HepG2 (cell line): ENCODE results near the gene CLDN7. TPM values are rescaled to one million over a fixed set of nuclear protein-coding genes. Genes with fewer than 3 reads are reported as not detected.

ENCODE experiments used
- ATAC-seq: fragments of 200-7000 bp; cut with Tn5 transposase; 3 replicates; pipeline ENCODE4 v1.9.1; 2020; ENCODE audit warnings: mild to moderate bottlenecking, moderate library complexity
- BruUV-seq: library from RNA; stranded (reverse); fragments of 400-500 nt; replicated peaks from 2 replicates; lab custom pipeline; 2021; lab: Mats Ljungman, UMichigan
- CTCF ChIA-PET: fragments of 300-600 bp; formaldehyde crosslinking; extraction: SDS; loops from one replicate; lab custom pipeline; 2021; ENCODE audit warnings: low total read pairs, inconsistent platforms, low intra/inter-chr PET ratio; lab: Yijun Ruan, JAX
- POLR2A ChIA-PET: fragments of 350-600 bp; sonication (Branson Sonifier 250); formaldehyde crosslinking; loops from one replicate; lab custom pipeline; 2020; ENCODE audit warnings: antibody characterized with exemption, inconsistent platforms; lab: Yijun Ruan, JAX
- DNase-seq: peaks from one replicate; pipeline ENCODE4 v3.0.0-alpha.2; 2015; ENCODE audit warnings: low spot score
- FAIRE-seq: peaks from 3 replicates; lab custom pipeline; 2011; peaks lifted over from hg19 to GRCh38; lab: Jason Lieb, UNC
- H2AFZ ChIP-seq: one replicate; pipeline ENCODE4 v1.6.1; 2011; ENCODE audit warnings: low read length, inconsistent platforms
- H3K27ac ChIP-seq: fragments of 300-600 bp; 3 replicates; pipeline ENCODE4 v1.8.0; 2011; ENCODE audit warnings: mixed run types, mild to moderate bottlenecking, mixed read lengths, low read length, inconsistent platforms; ENCODE audit not compliant: insufficient read depth; ENCODE audit errors: extremely low read length
- H3K27me3 ChIP-seq, 2 experiments: fragments of 200-600 bp in 1 of 2; 2 replicates in 1 of 2; 3 replicates in 1 of 2; pipeline versions ENCODE4 v1.6.0 to v1.8.0; 2011; ENCODE audit warnings: low read length in 2 of 2, mild to moderate bottlenecking in 2 of 2, moderate library complexity in 2 of 2, inconsistent platforms in 1 of 2; ENCODE audit not compliant: insufficient read depth in 2 of 2, control insufficient read depth in 1 of 2
- H3K36me3 ChIP-seq, 2 experiments: fragments of 200-600 bp in 1 of 2; replicated peaks in 1 of 2; 2 replicates in 1 of 2; 3 replicates in 1 of 2; pipeline versions ENCODE4 v1.5.1 to v1.8.0; 2011; ENCODE audit warnings: low read length in 2 of 2, inconsistent platforms in 1 of 2; ENCODE audit not compliant: insufficient read depth in 2 of 2, control insufficient read depth in 1 of 2
- H3K4me1 ChIP-seq: 2 replicates; pipeline ENCODE4 v1.5.1; 2012; ENCODE audit warnings: low read length, inconsistent platforms; ENCODE audit not compliant: insufficient read depth
- H3K4me2 ChIP-seq: 2 replicates; pipeline ENCODE4 v1.6.0; 2011; ENCODE audit warnings: low read depth, low read length, inconsistent platforms
- H3K4me3 ChIP-seq, 3 experiments: fragments of 200-600 bp in 1 of 3; sonication (generic), shearing (Covaris generic) in 1 of 3; replicated peaks in 1 of 3; 2 replicates each; pipeline ENCODE4 v1.5.1; 2011 to 2016; ENCODE audit warnings: low read length in 3 of 3, inconsistent platforms in 2 of 3, low read depth in 2 of 3, mild to moderate bottlenecking in 2 of 3, control low read depth in 1 of 3, mixed read lengths in 1 of 3; ENCODE audit not compliant: insufficient read depth in 1 of 3
- H3K79me2 ChIP-seq: one replicate; pipeline ENCODE4 v1.6.1; 2011; ENCODE audit warnings: low read length, inconsistent platforms; ENCODE audit not compliant: insufficient read depth
- H3K9ac ChIP-seq: 2 replicates; pipeline ENCODE4 v1.6.0; 2011; ENCODE audit warnings: mild to moderate bottlenecking, low read depth, low read length, inconsistent platforms; ENCODE audit not compliant: insufficient read depth
- H3K9me3 ChIP-seq: 2 replicates; pipeline ENCODE4 v1.5.1; 2012; ENCODE audit warnings: mild to moderate bottlenecking, low read length
- H4K20me1 ChIP-seq: 2 replicates; pipeline ENCODE4 v1.6.0; 2011; ENCODE audit warnings: inconsistent platforms, mild to moderate bottlenecking, low read length, moderate library complexity; ENCODE audit not compliant: insufficient read depth
- AGO1 ChIP-seq: fragments of 200-400 bp; formaldehyde crosslinking; IDR thresholded peaks from 2 replicates; pipeline ENCODE4 v1.6.1; 2017; ENCODE audit warnings: mild to moderate bottlenecking, low read depth, low read length, moderate library complexity; ENCODE audit not compliant: poor library complexity, severe bottlenecking
- AGO2 ChIP-seq: fragments of 200-400 bp; formaldehyde crosslinking; optimal IDR thresholded peaks from 2 replicates; pipeline ENCODE3; 2017; ENCODE audit warnings: mild to moderate bottlenecking, low read depth, low read length, moderate library complexity
- ATAD3A ChIP-seq: sonication (generic); formaldehyde crosslinking; IDR thresholded peaks from 2 replicates; pipeline ENCODE4 v1.4.0; 2020; ENCODE audit warnings: missing genetic modification reagents
- MYC ChIP-seq: sonication (generic); formaldehyde crosslinking; IDR thresholded peaks from 2 replicates; pipeline ENCODE4 v1.9.0; 2021; ENCODE audit warnings: missing genetic modification reagents, borderline replicate concordance
- POLR2G ChIP-seq: fragments of 200-400 bp; formaldehyde crosslinking; IDR thresholded peaks from 2 replicates; pipeline ENCODE4 v1.6.1; 2018; ENCODE audit warnings: mild to moderate bottlenecking, low read depth, low read length, moderate library complexity
- RBFOX2 ChIP-seq: fragments of 200-400 bp; formaldehyde crosslinking; IDR thresholded peaks from 2 replicates; pipeline ENCODE4 v1.6.1; 2017; ENCODE audit warnings: low read depth, mild to moderate bottlenecking, low read length
- U2AF2 ChIP-seq: fragments of 200-400 bp; formaldehyde crosslinking; IDR thresholded peaks from 2 replicates; pipeline ENCODE4 v1.6.1; 2017; ENCODE audit warnings: low read depth, mild to moderate bottlenecking, low read length
- ZBTB7B ChIP-seq: sonication (generic); formaldehyde crosslinking; IDR thresholded peaks from 2 replicates; pipeline ENCODE4 v1.4.0; 2020; ENCODE audit warnings: missing genetic modification reagents
- WGBS: methylation state at CpG from one replicate; pipeline ENCODE4 v1.1.6; 2017; ENCODE audit warnings: low lambda C conversion rate; 5-methylcytosine and 5-hydroxymethylcytosine counted together
- in situ Hi-C: cut with HindIII; loops from 2 replicates; pipeline ENCODE4 v1.10.0; 2017; ENCODE audit warnings: low pct_unique_long_range_greater_than_20kb; ENCODE audit not compliant: extremely low pct_ligation_motif_present
- intact Hi-C: fragments of 100-400 bp; cut with micrococcal nuclease; formaldehyde crosslinking; loops from one replicate; pipeline ENCODE4 v1.10.0; 2022; ENCODE audit not compliant: unreplicated experiment
- polyA plus RNA-seq, 8 experiments: library from polyadenylated mRNA; depleted of rRNA in 3 of 8; stranded (reverse) in 7 of 8; unstranded in 1 of 8; fragments of >200 nt; fragmentation: Illumina TruSeq in 4 of 8; extraction: Trizol in 4 of 8; gene quantifications; 2 replicates each; pipeline versions ENCODE4 v1.2.1 to v1.2.3, GENCODE V29; 2011 to 2016; ENCODE audit warnings: low read depth in 4 of 8, missing spikeins in 1 of 8, mixed read lengths in 1 of 8; ENCODE audit not compliant: insufficient read depth in 1 of 8
- total RNA-seq, 5 experiments: library from RNA; depleted of rRNA; stranded (reverse); fragments of >200 nt; fragmentation: Illumina TruSeq; extraction: Trizol; gene quantifications; 2 replicates each; pipeline ENCODE4 v1.2.3, GENCODE V29; 2016; ENCODE audit warnings: low read depth in 1 of 5
- TF ChIP-seq, protein P1 (sequence below): sonication (generic); formaldehyde crosslinking; IDR thresholded peaks from 2 replicates; pipeline ENCODE4 v1.5.1; 2020; ENCODE audit warnings: mild to moderate bottlenecking, missing genetic modification reagents, borderline replicate concordance
- TF ChIP-seq, protein P2 (sequence below), 2 experiments: sonication (generic) in 1 of 2; formaldehyde crosslinking in 1 of 2; IDR thresholded peaks; 2 replicates each; pipeline versions ENCODE4 v1.5.1 to v1.6.1; 2011 to 2020; ENCODE audit warnings: borderline replicate concordance in 1 of 2, low read depth in 1 of 2, low read length in 1 of 2, mild to moderate bottlenecking in 1 of 2, missing genetic modification reagents in 1 of 2, moderate library complexity in 1 of 2
- TF ChIP-seq, protein P3 (sequence below): sonication (generic); formaldehyde crosslinking; IDR thresholded peaks from 2 replicates; pipeline ENCODE4 v1.8.1; 2023; ENCODE audit warnings: missing genetic modification reagents, mild to moderate bottlenecking, borderline replicate concordance

CLDN7 gene
- total and polyA plus RNA-seq, 2 of the 13 experiments (the other 11 are each of a cell fraction or from before 2014, with no cell fraction given) = not detected

DNA sequence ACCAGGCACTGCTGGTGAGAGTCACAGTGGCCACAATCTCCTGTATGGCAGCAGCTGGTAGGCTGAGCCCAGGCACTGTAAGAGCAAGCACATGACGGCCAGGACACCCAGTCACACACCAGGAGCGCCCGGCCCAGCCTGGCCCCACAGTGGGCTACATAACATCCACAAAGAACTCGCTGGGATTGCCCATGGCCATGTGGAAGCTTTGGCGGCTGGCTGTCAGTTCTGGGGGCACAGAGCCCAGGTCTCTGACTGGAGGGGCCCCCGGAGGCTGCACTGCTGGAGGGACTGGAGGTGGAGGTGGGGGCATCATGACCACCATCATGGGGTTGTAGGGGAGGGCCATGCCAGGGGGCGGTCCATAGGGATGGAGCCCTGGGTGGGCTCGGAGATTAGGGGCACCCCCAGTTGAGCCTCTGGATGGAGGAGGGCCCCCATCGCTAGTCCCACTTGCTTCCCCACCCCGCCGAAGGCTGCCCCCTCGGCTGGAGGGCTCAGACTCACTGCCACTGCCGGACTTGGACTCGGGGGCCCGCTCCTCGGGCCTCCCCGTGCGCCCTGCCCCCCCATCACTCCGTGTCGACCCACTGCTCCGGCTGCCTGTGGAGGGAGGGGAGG, 36.5 kb downstream of the CLDN7 start:
- H3K4me1 ChIP-seq = peaks cover 16% of the 10 kb centered on the region
- BruUV-seq = no TSS peak
- TF ChIP-seq ZBTB7B (no peak), POLR2G (peak; percentile 37; the same call in 1 of the 2 replicates), U2AF2 (no peak), ATAD3A (CRISPR knock-in tag) (no peak), RBFOX2 (peak; percentile 69), MYC (CRISPR knock-in tag) (no peak), AGO1 (peak; percentile 82), AGO2 (peak; percentile 92)
- TF ChIP-seq, protein P1, sequence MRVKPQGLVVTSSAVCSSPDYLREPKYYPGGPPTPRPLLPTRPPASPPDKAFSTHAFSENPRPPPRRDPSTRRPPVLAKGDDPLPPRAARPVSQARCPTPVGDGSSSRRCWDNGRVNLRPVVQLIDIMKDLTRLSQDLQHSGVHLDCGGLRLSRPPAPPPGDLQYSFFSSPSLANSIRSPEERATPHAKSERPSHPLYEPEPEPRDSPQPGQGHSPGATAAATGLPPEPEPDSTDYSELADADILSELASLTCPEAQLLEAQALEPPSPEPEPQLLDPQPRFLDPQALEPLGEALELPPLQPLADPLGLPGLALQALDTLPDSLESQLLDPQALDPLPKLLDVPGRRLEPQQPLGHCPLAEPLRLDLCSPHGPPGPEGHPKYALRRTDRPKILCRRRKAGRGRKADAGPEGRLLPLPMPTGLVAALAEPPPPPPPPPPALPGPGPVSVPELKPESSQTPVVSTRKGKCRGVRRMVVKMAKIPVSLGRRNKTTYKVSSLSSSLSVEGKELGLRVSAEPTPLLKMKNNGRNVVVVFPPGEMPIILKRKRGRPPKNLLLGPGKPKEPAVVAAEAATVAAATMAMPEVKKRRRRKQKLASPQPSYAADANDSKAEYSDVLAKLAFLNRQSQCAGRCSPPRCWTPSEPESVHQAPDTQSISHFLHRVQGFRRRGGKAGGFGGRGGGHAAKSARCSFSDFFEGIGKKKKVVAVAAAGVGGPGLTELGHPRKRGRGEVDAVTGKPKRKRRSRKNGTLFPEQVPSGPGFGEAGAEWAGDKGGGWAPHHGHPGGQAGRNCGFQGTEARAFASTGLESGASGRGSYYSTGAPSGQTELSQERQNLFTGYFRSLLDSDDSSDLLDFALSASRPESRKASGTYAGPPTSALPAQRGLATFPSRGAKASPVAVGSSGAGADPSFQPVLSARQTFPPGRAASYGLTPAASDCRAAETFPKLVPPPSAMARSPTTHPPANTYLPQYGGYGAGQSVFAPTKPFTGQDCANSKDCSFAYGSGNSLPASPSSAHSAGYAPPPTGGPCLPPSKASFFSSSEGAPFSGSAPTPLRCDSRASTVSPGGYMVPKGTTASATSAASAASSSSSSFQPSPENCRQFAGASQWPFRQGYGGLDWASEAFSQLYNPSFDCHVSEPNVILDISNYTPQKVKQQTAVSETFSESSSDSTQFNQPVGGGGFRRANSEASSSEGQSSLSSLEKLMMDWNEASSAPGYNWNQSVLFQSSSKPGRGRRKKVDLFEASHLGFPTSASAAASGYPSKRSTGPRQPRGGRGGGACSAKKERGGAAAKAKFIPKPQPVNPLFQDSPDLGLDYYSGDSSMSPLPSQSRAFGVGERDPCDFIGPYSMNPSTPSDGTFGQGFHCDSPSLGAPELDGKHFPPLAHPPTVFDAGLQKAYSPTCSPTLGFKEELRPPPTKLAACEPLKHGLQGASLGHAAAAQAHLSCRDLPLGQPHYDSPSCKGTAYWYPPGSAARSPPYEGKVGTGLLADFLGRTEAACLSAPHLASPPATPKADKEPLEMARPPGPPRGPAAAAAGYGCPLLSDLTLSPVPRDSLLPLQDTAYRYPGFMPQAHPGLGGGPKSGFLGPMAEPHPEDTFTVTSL (CRISPR knock-in tag) = no peak
- TF ChIP-seq, protein P2, sequence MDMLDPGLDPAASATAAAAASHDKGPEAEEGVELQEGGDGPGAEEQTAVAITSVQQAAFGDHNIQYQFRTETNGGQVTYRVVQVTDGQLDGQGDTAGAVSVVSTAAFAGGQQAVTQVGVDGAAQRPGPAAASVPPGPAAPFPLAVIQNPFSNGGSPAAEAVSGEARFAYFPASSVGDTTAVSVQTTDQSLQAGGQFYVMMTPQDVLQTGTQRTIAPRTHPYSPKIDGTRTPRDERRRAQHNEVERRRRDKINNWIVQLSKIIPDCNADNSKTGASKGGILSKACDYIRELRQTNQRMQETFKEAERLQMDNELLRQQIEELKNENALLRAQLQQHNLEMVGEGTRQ (IDR thresholded peaks at IDR 0.05; ENCODE audit: low read depth, low read length) = no peak
- TF ChIP-seq, protein P2 (CRISPR knock-in tag; IDR thresholded peaks at IDR 0.05; ENCODE audit: borderline replicate concordance) = no peak
- TF ChIP-seq, protein P3, sequence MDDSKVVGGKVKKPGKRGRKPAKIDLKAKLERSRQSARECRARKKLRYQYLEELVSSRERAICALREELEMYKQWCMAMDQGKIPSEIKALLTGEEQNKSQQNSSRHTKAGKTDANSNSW (CRISPR knock-in tag) = no peak
- TF ChIP-seq, all 625 proteins: peak for 4
- no peak for DNase-seq
- Histone ChIP-seq H3K79me2 (peaks cover 14% of the 10 kb centered on the region), H3K36me3 (peaks cover 34 to 92% of the 10 kb centered on the region in 2 experiments; a peak in 4 of 5 replicates), H3K9me3 (no peaks in the 10 kb centered on the region), H3K4me3 (no peak overlapping the region), H2AFZ (no peak overlapping the region), H3K4me2 (no peak overlapping the region), H3K9ac (no peak overlapping the region), H3K27me3 (no peaks in the 10 kb centered on the region), H4K20me1 (peaks cover 6% of the 10 kb centered on the region; the same call in 1 of the 2 replicates), H3K27ac (no peak overlapping the region)
- FAIRE-seq = no peak
- intact Hi-C loops = no loop called here
- 100% methylated on average over 3 of the region's 21 CpGs for WGBS
- CTCF ChIA-PET = no interaction called here
- ATAC-seq = no peak
- POLR2A ChIA-PET = interaction anchor here (6.8 kb wide), 1 partner anchor 10 kb away, joined by 140 read pairs; the partner anchor contains the start of genes DVL2 and PHF23
- in situ Hi-C loops = no loop called here
